ENCODE measurements around the gene TRPC3.

TRPC3 gene

GRCh38 chr4:121977251-121978171, 25.7 kb upstream of the TRPC3 start:
- H3K36me3 ChIP-seq (ENCODE audit: control insufficient read depth, insufficient read depth, low read length): no peaks in the 10 kb centered on the region
- WGBS, 2 experiments (ENCODE audit: insufficient coverage in 2 of 2): 53 to 67% methylated on average over 3 to 5 of the region's 9 CpGs
- no peaks in the 10 kb centered on the region for H3K9me3 ChIP-seq (ENCODE audit: control insufficient read depth, low read length)
- no peak overlapping the region for H3K4me3 ChIP-seq (ENCODE audit: extremely low read depth, insufficient read depth, low read length, poor library complexity, severe bottlenecking)
- no peak overlapping the region for H3K27ac ChIP-seq (ENCODE audit: low read depth, low read length, severe bottlenecking)
- no peaks in the 10 kb centered on the region for H3K4me1 ChIP-seq (ENCODE audit: control insufficient read depth, insufficient read depth, low read length, poor library complexity, severe bottlenecking)

DNA sequence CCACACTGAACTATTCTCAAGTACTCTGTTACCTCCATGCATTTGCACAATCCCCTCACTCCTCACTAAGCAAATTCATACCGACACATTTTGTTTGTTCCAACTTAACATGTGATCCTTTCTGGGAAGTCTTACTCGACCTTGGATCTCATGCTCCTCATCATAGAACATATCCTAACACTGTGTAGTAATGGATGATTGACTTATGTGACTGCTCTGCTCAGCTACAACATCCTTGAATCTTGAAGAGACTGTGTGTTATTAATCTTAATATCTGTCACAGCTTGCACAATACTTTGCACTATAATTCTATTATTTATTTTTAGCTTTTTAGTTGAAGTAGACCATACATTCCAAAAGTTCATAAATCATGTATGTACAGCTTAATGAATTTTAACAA, 23.9 kb upstream of the TRPC3 start:
- H3K27ac ChIP-seq (ENCODE audit: low read depth, low read length, severe bottlenecking): no peak overlapping the region
- WGBS, 2 experiments (ENCODE audit: insufficient coverage in 2 of 2): 100% methylated on average over 1 of the region's 2 CpGs; no CpG with 5 or more reads in 1 of the 2 experiments
- no peaks in the 10 kb centered on the region for H3K9me3 ChIP-seq (ENCODE audit: control insufficient read depth, low read length)
- no peaks in the 10 kb centered on the region for H3K4me1 ChIP-seq (ENCODE audit: control insufficient read depth, insufficient read depth, low read length, poor library complexity, severe bottlenecking)
- no peaks in the 10 kb centered on the region for H3K36me3 ChIP-seq (ENCODE audit: control insufficient read depth, insufficient read depth, low read length)
- H3K4me3 ChIP-seq (ENCODE audit: extremely low read depth, insufficient read depth, low read length, poor library complexity, severe bottlenecking): no peak overlapping the region

DNA sequence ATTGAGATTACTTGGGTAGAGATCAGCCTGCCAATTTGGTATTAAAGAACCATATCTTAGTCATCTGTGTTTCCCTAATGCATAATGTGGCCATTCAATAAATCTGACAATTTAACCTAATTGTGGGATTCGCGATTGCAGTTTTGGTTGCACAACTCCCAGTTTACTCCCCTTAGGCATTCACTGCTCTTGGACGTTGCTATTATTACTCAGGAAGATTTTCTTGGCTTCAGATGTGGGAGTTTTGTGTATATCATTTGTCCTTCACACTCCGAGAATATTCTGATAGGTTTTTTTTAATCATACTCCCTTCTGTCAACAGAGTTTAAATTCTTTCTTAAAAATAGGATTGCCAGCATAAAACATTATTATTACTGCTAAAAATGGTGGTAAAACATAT, 22.0 kb upstream of the TRPC3 start:
- 90 to 100% methylated on average over 2 of the region's 4 CpGs for WGBS, 2 experiments (ENCODE audit: insufficient coverage in 2 of 2)
- Histone ChIP-seq H3K4me1 (ENCODE audit: control insufficient read depth, insufficient read depth, low read length, poor library complexity, severe bottlenecking) (no peaks in the 10 kb centered on the region), H3K9me3 (ENCODE audit: control insufficient read depth, low read length) (no peaks in the 10 kb centered on the region), H3K4me3 (ENCODE audit: extremely low read depth, insufficient read depth, low read length, poor library complexity, severe bottlenecking) (no peak overlapping the region), H3K36me3 (ENCODE audit: control insufficient read depth, insufficient read depth, low read length) (no peaks in the 10 kb centered on the region), H3K27ac (ENCODE audit: low read depth, low read length, severe bottlenecking) (no peak overlapping the region)

DNA sequence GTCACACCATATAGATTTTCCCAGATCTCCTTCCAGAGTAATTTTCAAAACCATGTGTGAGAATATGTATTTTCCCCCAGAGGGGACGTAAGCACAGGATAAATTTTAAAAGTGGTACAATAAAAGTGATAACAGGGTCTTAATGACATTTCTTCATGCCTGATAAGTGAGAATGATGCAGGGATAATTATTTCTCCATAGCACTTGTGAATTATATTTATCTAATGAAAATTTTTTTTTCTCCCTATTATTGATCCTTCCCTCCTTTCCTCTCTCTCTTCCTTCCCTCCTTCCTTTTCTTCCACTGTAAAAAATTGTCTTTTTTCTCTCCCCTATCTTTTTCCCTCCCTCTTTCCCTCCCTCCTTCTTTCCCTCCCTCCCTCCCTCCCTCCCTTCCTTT, 17.0 kb upstream of the TRPC3 start:
- Histone ChIP-seq H3K4me1 (ENCODE audit: control insufficient read depth, insufficient read depth, low read length, poor library complexity, severe bottlenecking) (no peaks in the 10 kb centered on the region), H3K9me3 (ENCODE audit: control insufficient read depth, low read length) (no peaks in the 10 kb centered on the region), H3K4me3 (ENCODE audit: extremely low read depth, insufficient read depth, low read length, poor library complexity, severe bottlenecking) (no peak overlapping the region), H3K27ac (ENCODE audit: low read depth, low read length, severe bottlenecking) (no peak overlapping the region), H3K36me3 (ENCODE audit: control insufficient read depth, insufficient read depth, low read length) (no peaks in the 10 kb centered on the region)
- WGBS, 2 experiments (ENCODE audit: insufficient coverage in 2 of 2): no CpG with 5 or more reads among the region's 1 CpG

GRCh38 chr4:121964958-121965357, 13.1 kb upstream of the TRPC3 start:
- WGBS, 2 experiments (ENCODE audit: insufficient coverage in 2 of 2): 100% methylated on average over 1 of the region's 1 CpG
- Histone ChIP-seq H3K27ac (ENCODE audit: low read depth, low read length, severe bottlenecking) (no peak overlapping the region), H3K4me1 (ENCODE audit: control insufficient read depth, insufficient read depth, low read length, poor library complexity, severe bottlenecking) (no peaks in the 10 kb centered on the region)

DNA sequence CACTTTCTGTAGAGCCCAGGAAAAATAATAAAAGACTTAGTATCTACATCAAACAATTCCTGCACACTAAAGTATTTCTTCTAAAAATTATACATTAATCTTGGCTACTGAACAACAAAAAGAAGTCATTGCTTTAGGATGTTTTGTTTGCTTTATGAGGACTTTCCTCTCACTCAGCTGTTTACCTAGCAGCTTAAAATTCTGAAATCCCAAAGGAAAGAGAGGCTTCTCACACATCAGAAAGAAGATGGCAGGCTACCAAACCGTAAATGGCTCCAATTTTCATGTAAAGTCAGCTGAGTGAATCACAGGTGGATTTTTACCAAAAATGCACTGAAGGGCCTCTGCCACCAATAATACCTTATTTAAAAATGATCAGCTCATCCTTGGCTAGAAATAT, 9.0 kb upstream of the TRPC3 start:
- no peak overlapping the region for H3K4me3 ChIP-seq (ENCODE audit: extremely low read depth, insufficient read depth, low read length, poor library complexity, severe bottlenecking)
- no peak overlapping the region for H3K27ac ChIP-seq (ENCODE audit: low read depth, low read length, severe bottlenecking)
- no CpG with 5 or more reads among the region's 1 CpG for WGBS, 2 experiments (ENCODE audit: insufficient coverage in 2 of 2)
- H3K9me3 ChIP-seq (ENCODE audit: control insufficient read depth, low read length): no peaks in the 10 kb centered on the region
- no peaks in the 10 kb centered on the region for H3K4me1 ChIP-seq (ENCODE audit: control insufficient read depth, insufficient read depth, low read length, poor library complexity, severe bottlenecking)
- H3K36me3 ChIP-seq (ENCODE audit: control insufficient read depth, insufficient read depth, low read length): no peaks in the 10 kb centered on the region

More at GRCh38 chr4:121964958-121965357, 13.1 kb upstream of the TRPC3 start:
- H3K9me3 ChIP-seq (ENCODE audit: control insufficient read depth, low read length): no peaks in the 10 kb centered on the region
- no peak overlapping the region for H3K4me3 ChIP-seq (ENCODE audit: extremely low read depth, insufficient read depth, low read length, poor library complexity, severe bottlenecking)
- H3K36me3 ChIP-seq (ENCODE audit: control insufficient read depth, insufficient read depth, low read length): no peaks in the 10 kb centered on the region

GRCh38 chr4:121958777-121959176, 6.9 kb upstream of the TRPC3 start:
- Histone ChIP-seq H3K9me3 (ENCODE audit: control insufficient read depth, low read length) (no peaks in the 10 kb centered on the region), H3K4me1 (ENCODE audit: control insufficient read depth, insufficient read depth, low read length, poor library complexity, severe bottlenecking) (no peaks in the 10 kb centered on the region), H3K4me3 (ENCODE audit: extremely low read depth, insufficient read depth, low read length, poor library complexity, severe bottlenecking) (no peak overlapping the region), H3K36me3 (ENCODE audit: control insufficient read depth, insufficient read depth, low read length) (no peaks in the 10 kb centered on the region), H3K27ac (ENCODE audit: low read depth, low read length, severe bottlenecking) (no peak overlapping the region)
- WGBS, 2 experiments (ENCODE audit: insufficient coverage in 2 of 2): 90% methylated on average over 2 of the region's 2 CpGs; no CpG with 5 or more reads in 1 of the 2 experiments

GRCh38 chr4:121957266-121957665, 5.4 kb upstream of the TRPC3 start:
- Histone ChIP-seq H3K36me3 (ENCODE audit: control insufficient read depth, insufficient read depth, low read length) (no peaks in the 10 kb centered on the region), H3K27ac (ENCODE audit: low read depth, low read length, severe bottlenecking) (no peak overlapping the region), H3K4me1 (ENCODE audit: control insufficient read depth, insufficient read depth, low read length, poor library complexity, severe bottlenecking) (no peaks in the 10 kb centered on the region), H3K9me3 (ENCODE audit: control insufficient read depth, low read length) (no peaks in the 10 kb centered on the region), H3K4me3 (ENCODE audit: extremely low read depth, insufficient read depth, low read length, poor library complexity, severe bottlenecking) (no peak overlapping the region)
- WGBS, 2 experiments (ENCODE audit: insufficient coverage in 2 of 2): 91% methylated on average over 3 of the region's 3 CpGs

GRCh38 chr4:121953860-121954259, 2.0 kb upstream of the TRPC3 start:
- H3K4me3 ChIP-seq (ENCODE audit: extremely low read depth, insufficient read depth, low read length, poor library complexity, severe bottlenecking): no peak overlapping the region
- H3K27ac ChIP-seq (ENCODE audit: low read depth, low read length, severe bottlenecking): no peak overlapping the region
- H3K9me3 ChIP-seq (ENCODE audit: control insufficient read depth, low read length): no peaks in the 10 kb centered on the region
- H3K36me3 ChIP-seq (ENCODE audit: control insufficient read depth, insufficient read depth, low read length): no peaks in the 10 kb centered on the region
- no peaks in the 10 kb centered on the region for H3K4me1 ChIP-seq (ENCODE audit: control insufficient read depth, insufficient read depth, low read length, poor library complexity, severe bottlenecking)

DNA sequence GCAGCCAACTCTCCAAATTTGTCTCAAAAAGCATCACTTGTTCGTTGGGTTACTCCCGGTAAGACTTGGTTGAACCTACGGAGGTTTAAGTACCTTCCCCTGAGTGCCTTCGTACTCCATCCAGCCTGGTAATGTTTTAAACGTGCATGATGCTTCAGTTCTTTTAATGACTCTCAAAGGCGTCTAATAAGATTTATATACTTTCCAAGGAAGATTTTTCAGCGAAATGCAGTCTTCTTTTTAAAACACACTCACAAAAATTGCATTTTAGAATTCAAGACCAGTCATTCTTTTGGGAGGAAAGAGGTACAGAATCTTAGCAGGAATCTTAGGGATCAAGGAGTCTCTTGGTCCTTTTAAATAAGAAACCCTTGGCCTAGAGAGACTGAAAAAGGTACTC, 430 bp upstream of the TRPC3 start:
- peak overlapping the region; percentile 50 for H3K4me3 ChIP-seq (ENCODE audit: extremely low read depth, insufficient read depth, low read length, poor library complexity, severe bottlenecking)
- H3K36me3 ChIP-seq (ENCODE audit: control insufficient read depth, insufficient read depth, low read length): no peaks in the 10 kb centered on the region
- WGBS, 2 experiments (ENCODE audit: insufficient coverage in 2 of 2): 4 to 24% methylated on average over 4 of the region's 7 CpGs
- H3K9me3 ChIP-seq (ENCODE audit: control insufficient read depth, low read length): no peaks in the 10 kb centered on the region
- H3K4me1 ChIP-seq (ENCODE audit: control insufficient read depth, insufficient read depth, low read length, poor library complexity, severe bottlenecking): no peaks in the 10 kb centered on the region
- H3K27ac ChIP-seq (ENCODE audit: low read depth, low read length, severe bottlenecking): no peak overlapping the region

Data from mesodermal cell (in vitro differentiated cells).